ENCODE results near the gene FAH.
"Not testable (repeated sequence)": the region's sequence is repeated elsewhere in the genome, so short reads cannot be mapped to it uniquely, and the experiment has no call there.

Gene FAH

GRCh38 chr15:80120636-80121035 lies 32.2 kb upstream of the FAH start:
- peaks cover 51% of the 10 kb centered on the region for H3K36me3 ChIP-seq
- no peak for TF ChIP-seq CTCF (IDR thresholded peaks at IDR 0.05)
- H3K4me3 ChIP-seq (ENCODE audit: low read depth in 1 of 2, low read length in 1 of 2), result no peak overlapping the region
- H3K27ac ChIP-seq, result no peak overlapping the region
- no peaks in the 10 kb centered on the region for H3K4me1 ChIP-seq (ENCODE audit: control insufficient read depth in 1 of 2, insufficient read depth in 1 of 2, low read depth in 1 of 2, low read length in 1 of 2)
- no peaks in the 10 kb centered on the region for H3K9me3 ChIP-seq
- H3K27me3 ChIP-seq, result no peaks in the 10 kb centered on the region

- Histone ChIP-seq H3K27me3 (no peaks in the 10 kb centered on the region), H3K36me3 (peaks cover 60% of the 10 kb centered on the region), H3K9me3 (no peaks in the 10 kb centered on the region), H3K4me1 (ENCODE audit: control insufficient read depth in 1 of 2, insufficient read depth in 1 of 2, low read depth in 1 of 2, low read length in 1 of 2) (no peaks in the 10 kb centered on the region), H3K4me3 (ENCODE audit: low read depth in 1 of 2, low read length in 1 of 2) (no peak overlapping the region), H3K27ac (no peak overlapping the region)
- TF ChIP-seq CTCF (IDR thresholded peaks at IDR 0.05), result no peak
Measured at GRCh38 chr15:80121546-80121945, 31.3 kb upstream of the FAH start.

GRCh38 chr15:80123034-80123433 lies 29.8 kb upstream of the FAH start:
- Histone ChIP-seq H3K27me3 (no peaks in the 10 kb centered on the region), H3K27ac (peak overlapping the region; percentile 24), H3K36me3 (peaks cover 64% of the 10 kb centered on the region), H3K4me1 (ENCODE audit: control insufficient read depth in 1 of 2, insufficient read depth in 1 of 2, low read depth in 1 of 2, low read length in 1 of 2) (no peaks in the 10 kb centered on the region), H3K4me3 (ENCODE audit: low read depth in 1 of 2, low read length in 1 of 2) (no peak overlapping the region), H3K9me3 (no peaks in the 10 kb centered on the region)
- TF ChIP-seq CTCF (IDR thresholded peaks at IDR 0.05), result no peak

GRCh38 chr15:80127253-80127652 lies 25.5 kb upstream of the FAH start:
- H3K9me3 ChIP-seq; H3K4me1 ChIP-seq (ENCODE audit: control insufficient read depth in 1 of 2, insufficient read depth in 1 of 2, low read depth in 1 of 2, low read length in 1 of 2); H3K27ac ChIP-seq; H3K27me3 ChIP-seq; H3K4me3 ChIP-seq (ENCODE audit: low read depth in 1 of 2, low read length in 1 of 2): not testable (repeated sequence)
- peaks cover 70% of the 10 kb centered on the region for H3K36me3 ChIP-seq

GRCh38 chr15:80127911-80128310 lies 24.9 kb upstream of the FAH start:
- no peak for TF ChIP-seq CTCF (IDR thresholded peaks at IDR 0.05)
- H3K36me3 ChIP-seq, result peaks cover 72% of the 10 kb centered on the region
- no peaks in the 10 kb centered on the region for H3K27me3 ChIP-seq
- no peak overlapping the region for H3K27ac ChIP-seq
- H3K9me3 ChIP-seq, result no peaks in the 10 kb centered on the region
- H3K4me3 ChIP-seq (ENCODE audit: low read depth in 1 of 2, low read length in 1 of 2), result no peak overlapping the region
- no peaks in the 10 kb centered on the region for H3K4me1 ChIP-seq (ENCODE audit: control insufficient read depth in 1 of 2, insufficient read depth in 1 of 2, low read depth in 1 of 2, low read length in 1 of 2)

- Histone ChIP-seq H3K27ac (no peak overlapping the region), H3K4me1 (ENCODE audit: control insufficient read depth in 1 of 2, insufficient read depth in 1 of 2, low read depth in 1 of 2, low read length in 1 of 2) (no peaks in the 10 kb centered on the region), H3K36me3 (peaks cover 67% of the 10 kb centered on the region), H3K9me3 (no peaks in the 10 kb centered on the region), H3K4me3 (ENCODE audit: low read depth in 1 of 2, low read length in 1 of 2) (no peak overlapping the region), H3K27me3 (no peaks in the 10 kb centered on the region)
- no peak for TF ChIP-seq CTCF (IDR thresholded peaks at IDR 0.05)
Measured at GRCh38 chr15:80132382-80132781, 20.4 kb upstream of the FAH start.

All from neutrophil (primary cell).